PC-9 (cell line): ENCODE measurements around the gene ZER1. TPM values are rescaled to one million over a fixed set of nuclear protein-coding genes. Genes with fewer than 3 reads are reported as not detected.

Experiments
- BruUV-seq: library from RNA; stranded (reverse); fragments of 400-500 nt; replicated peaks from 2 replicates; lab custom pipeline; 2021; lab: Mats Ljungman, UMichigan
- CTCF ChIA-PET: fragments of 300-600 bp; sonication (Branson Sonifier 250); formaldehyde crosslinking; loops from one replicate; lab custom pipeline; 2022; ENCODE audit warnings: antibody characterized with exemption; lab: Charles Lee
- POLR2A ChIA-PET: fragments of 300-600 bp; sonication (Branson Sonifier 250); formaldehyde crosslinking; loops from one replicate; lab custom pipeline; 2022; ENCODE audit warnings: antibody characterized with exemption; ENCODE audit not compliant: unreplicated experiment; lab: Charles Lee
- DNase-seq, 2 experiments: peaks; one replicate each; pipeline versions ENCODE4 v3.0.0 to v3.0.0-alpha.2; 2015 to 2022; ENCODE audit warnings: mixed read lengths in 1 of 2
- H2AFZ ChIP-seq: fragments of 200-600 bp; sonication (generic); 2 replicates; pipeline ENCODE4 v1.8.1; 2017; ENCODE audit warnings: antibody characterized with exemption
- H3F3A ChIP-seq: fragments of 200-600 bp; sonication (generic); 2 replicates; pipeline ENCODE4 v1.8.1; 2017; ENCODE audit warnings: antibody characterized with exemption, mild to moderate bottlenecking, low read depth; ENCODE audit not compliant: insufficient read depth
- H3K27ac ChIP-seq: fragments of 200-600 bp; sonication (generic); 2 replicates; pipeline ENCODE4 v1.6.1; 2016; ENCODE audit warnings: mixed run types
- H3K27me3 ChIP-seq: fragments of 200-600 bp; sonication (generic); 2 replicates; pipeline ENCODE4 v1.6.1; 2016; ENCODE audit warnings: low read depth, mixed run types; ENCODE audit not compliant: insufficient read depth
- H3K36me3 ChIP-seq: fragments of 200-600 bp; sonication (generic); 2 replicates; pipeline ENCODE4 v1.6.1; 2016; ENCODE audit warnings: low read depth, mixed run types
- H3K4me1 ChIP-seq: fragments of 200-600 bp; sonication (generic); replicated peaks from 2 replicates; pipeline ENCODE4 v1.6.1; 2016; ENCODE audit warnings: mixed run types; ENCODE audit not compliant: insufficient read depth
- H3K4me2 ChIP-seq: fragments of 200-600 bp; sonication (generic); 2 replicates; pipeline ENCODE4 v1.6.1; 2017; ENCODE audit warnings: mixed run types
- H3K4me3 ChIP-seq: fragments of 200-600 bp; sonication (generic); 2 replicates; pipeline ENCODE4 v1.6.1; 2016; ENCODE audit warnings: mixed run types
- H3K79me2 ChIP-seq: fragments of 200-600 bp; sonication (generic); 2 replicates; pipeline ENCODE4 v1.6.1; 2017; ENCODE audit warnings: low read depth, mixed run types
- H3K9me2 ChIP-seq: fragments of 200-600 bp; sonication (generic); 2 replicates; pipeline ENCODE4 v1.8.1; 2017; ENCODE audit warnings: mild to moderate bottlenecking; ENCODE audit not compliant: insufficient read depth
- H3K9me3 ChIP-seq: fragments of 200-600 bp; sonication (generic); 2 replicates; pipeline ENCODE4 v1.8.1; 2016; ENCODE audit warnings: low read depth; ENCODE audit not compliant: insufficient read depth
- H4K20me1 ChIP-seq: fragments of 200-600 bp; sonication (generic); 2 replicates; pipeline ENCODE4 v1.8.1; 2017; ENCODE audit not compliant: insufficient read depth
- EZH2 ChIP-seq: fragments of 200-600 bp; sonication (generic); IDR thresholded peaks from 2 replicates; pipeline ENCODE4 v1.8.0; 2017; ENCODE audit warnings: antibody characterized with exemption, low read depth
- intact Hi-C: fragments of 100-400 bp; cut with micrococcal nuclease; formaldehyde crosslinking; loops from one replicate; pipeline ENCODE4 v1.10.0; 2022; ENCODE audit not compliant: unreplicated experiment
- total RNA-seq: library from RNA; stranded (reverse); gene quantifications from 2 replicates; pipeline ENCODE4 v1.2.3, GENCODE V29; 2021
- TF ChIP-seq, protein P1 (sequence below): fragments of 200-600 bp; sonication (generic); conservative IDR thresholded peaks from 2 replicates; pipeline ENCODE4 v1.6.1; 2017; ENCODE audit warnings: mixed run types, antibody characterized with exemption, mild to moderate bottlenecking, moderate library complexity

The ZER1 gene
- total RNA-seq, 1 experiment from 2014 or later: 65.2 TPM

GRCh38 chr9:128805661-128806060 lies 33.9 kb upstream of the ZER1 start:
- no peak for DNase-seq
- CTCF ChIA-PET: no interaction called here
- intact Hi-C loops: no loop called here
- no peaks in the 10 kb centered on the region for H4K20me1 ChIP-seq
- H3K79me2 ChIP-seq: no peaks in the 10 kb centered on the region
- no peaks in the 10 kb centered on the region for H3K9me2 ChIP-seq
- POLR2A ChIA-PET: no interaction called here
- TF ChIP-seq, protein P1, sequence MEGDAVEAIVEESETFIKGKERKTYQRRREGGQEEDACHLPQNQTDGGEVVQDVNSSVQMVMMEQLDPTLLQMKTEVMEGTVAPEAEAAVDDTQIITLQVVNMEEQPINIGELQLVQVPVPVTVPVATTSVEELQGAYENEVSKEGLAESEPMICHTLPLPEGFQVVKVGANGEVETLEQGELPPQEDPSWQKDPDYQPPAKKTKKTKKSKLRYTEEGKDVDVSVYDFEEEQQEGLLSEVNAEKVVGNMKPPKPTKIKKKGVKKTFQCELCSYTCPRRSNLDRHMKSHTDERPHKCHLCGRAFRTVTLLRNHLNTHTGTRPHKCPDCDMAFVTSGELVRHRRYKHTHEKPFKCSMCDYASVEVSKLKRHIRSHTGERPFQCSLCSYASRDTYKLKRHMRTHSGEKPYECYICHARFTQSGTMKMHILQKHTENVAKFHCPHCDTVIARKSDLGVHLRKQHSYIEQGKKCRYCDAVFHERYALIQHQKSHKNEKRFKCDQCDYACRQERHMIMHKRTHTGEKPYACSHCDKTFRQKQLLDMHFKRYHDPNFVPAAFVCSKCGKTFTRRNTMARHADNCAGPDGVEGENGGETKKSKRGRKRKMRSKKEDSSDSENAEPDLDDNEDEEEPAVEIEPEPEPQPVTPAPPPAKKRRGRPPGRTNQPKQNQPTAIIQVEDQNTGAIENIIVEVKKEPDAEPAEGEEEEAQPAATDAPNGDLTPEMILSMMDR: no peak
- TF ChIP-seq EZH2: no peak
- H3K4me1 ChIP-seq: no peaks in the 10 kb centered on the region
- no peak overlapping the region for H2AFZ ChIP-seq
- 0 out of 2 replicates have a peak, but pooled peaks cover under 1% of the 10 kb centered on the region for H3F3A ChIP-seq
- no peak overlapping the region for H3K4me3 ChIP-seq
- no peak overlapping the region for H3K27ac ChIP-seq
- H3K9me3 ChIP-seq: no peaks in the 10 kb centered on the region
- H3K36me3 ChIP-seq: peaks cover 18% of the 10 kb centered on the region; the same call in 1 of the 2 replicates
- no peaks in the 10 kb centered on the region for H3K27me3 ChIP-seq
- no TSS peak for BruUV-seq
- H3K4me2 ChIP-seq: no peak overlapping the region

- Histone ChIP-seq H3K36me3 (peaks cover 27% of the 10 kb centered on the region), H2AFZ (no peak overlapping the region), H3K79me2 (no peaks in the 10 kb centered on the region), H3K4me3 (no peak overlapping the region), H3K9me3 (no peaks in the 10 kb centered on the region), H3K27ac (no peak overlapping the region), H3K4me2 (no peak overlapping the region), H3K9me2 (no peaks in the 10 kb centered on the region), H3K27me3 (no peaks in the 10 kb centered on the region), H4K20me1 (no peaks in the 10 kb centered on the region), H3F3A (no peaks in the 10 kb centered on the region), H3K4me1 (no peaks in the 10 kb centered on the region)
- intact Hi-C loops: no loop called here
- no peak for TF ChIP-seq EZH2
- TF ChIP-seq, protein P1: no peak
- CTCF ChIA-PET: interaction anchor here (0.6 kb wide), 1 partner anchor 191 kb away, joined by 12 read pairs; no protein-coding TSS in a partner anchor
- POLR2A ChIA-PET: no interaction called here
- no TSS peak for BruUV-seq
- no peak for DNase-seq
Measured at GRCh38 chr9:128802482-128802881, 30.8 kb upstream of the ZER1 start.

- Histone ChIP-seq H3K36me3 (peaks cover 22% of the 10 kb centered on the region), H3K9me3 (no peaks in the 10 kb centered on the region), H3K9me2 (no peaks in the 10 kb centered on the region), H3K27me3 (no peaks in the 10 kb centered on the region), H3K79me2 (no peaks in the 10 kb centered on the region), H4K20me1 (no peaks in the 10 kb centered on the region), H3K4me3 (no peak overlapping the region), H3F3A (no peaks in the 10 kb centered on the region), H2AFZ (no peak overlapping the region), H3K4me2 (no peak overlapping the region), H3K27ac (no peak overlapping the region), H3K4me1 (no peaks in the 10 kb centered on the region)
- no TSS peak for BruUV-seq
- ChIA-PET CTCF (no interaction called here), POLR2A (interaction anchor here (0.6 kb wide), 1 partner anchor 945 kb away, joined by 3 read pairs; the partner anchor contains the start of gene ENG)
- no peak for TF ChIP-seq EZH2
- TF ChIP-seq, protein P1: no peak
- intact Hi-C loops: no loop called here
- DNase-seq: no peak
Measured at GRCh38 chr9:128800061-128800460, 28.3 kb upstream of the ZER1 start.
